22Rv1 (cell line): ENCODE results near the gene SLC4A1.

Experiments used
- CTCF ChIP-seq: fragments of 450-650 bp; IDR thresholded peaks from 2 replicates; pipeline ENCODE4 v1.5.1; 2017; ENCODE audit warnings: mild to moderate bottlenecking
- ZFX ChIP-seq: fragments of 450-650 bp; IDR thresholded peaks from 2 replicates; pipeline ENCODE4 v1.6.1; 2017; ENCODE audit warnings: antibody characterized with exemption, borderline replicate concordance

- TF ChIP-seq CTCF (no peak), ZFX (no peak)
These were observed 51.8 kb downstream of the SLC4A1 start for GRCh38 chr17:44216173-44216572.
